RKO (cell line): ENCODE measurements around the gene ZNF584.
A peak's percentile ranks its signal among the peaks of the same experiment; 100 is the strongest.

ENCODE experiments used
- DNase-seq: peaks from one replicate; pipeline ENCODE4 v3.0.0-alpha.2; 2016; ENCODE audit warnings: low spot score

Gene ZNF584

GRCh38 chr19:58385891-58386575, 22.4 kb upstream of the ZNF584 start:
- DNase-seq: no peak

- peak; percentile 100 for DNase-seq
These were observed 21.7 kb upstream of the ZNF584 start, which contains the start of gene RPS5 for GRCh38 chr19:58386576-58387337. RPS5 (plus strand) TSS chr19:58387269; CDS start chr19:58388138, 869 bp downstream.

GRCh38 chr19:58387338-58388174, 20.9 kb upstream of the ZNF584 start:
- peak; percentile 78 for DNase-seq

- DNase-seq: no peak
These were observed 20.3 kb upstream of the ZNF584 start for GRCh38 chr19:58388175-58388526.

- DNase-seq: no peak
These were observed 15.3 kb upstream of the ZNF584 start for GRCh38 chr19:58392945-58393724.

- no peak for DNase-seq
These were observed 14.8 kb upstream of the ZNF584 start for GRCh38 chr19:58393725-58394033.

- no peak for DNase-seq
These were observed 13.6 kb upstream of the ZNF584 start for GRCh38 chr19:58394821-58395219.

GRCh38 chr19:58395220-58395978, 13.1 kb upstream of the ZNF584 start, which contains the start of gene RNF225:
RNF225 (plus strand) TSS chr19:58395656; CDS start chr19:58396090, 434 bp downstream.
- DNase-seq: no peak

- DNase-seq: no peak
These were observed 12.3 kb upstream of the ZNF584 start for GRCh38 chr19:58395979-58396627.

- no peak for DNase-seq
These were observed 11.5 kb upstream of the ZNF584 start for GRCh38 chr19:58396691-58397532.

- no peak for DNase-seq
These were observed 10.9 kb upstream of the ZNF584 start for GRCh38 chr19:58397533-58398037.

GRCh38 chr19:58398087-58398486, 10.4 kb upstream of the ZNF584 start:
- DNase-seq: no peak

GRCh38 chr19:58398545-58398944, 9.9 kb upstream of the ZNF584 start:
- DNase-seq: no peak

GRCh38 chr19:58399903-58400302, 8.5 kb upstream of the ZNF584 start:
- DNase-seq: no peak

GRCh38 chr19:58400316-58400915, 8.0 kb upstream of the ZNF584 start:
- no peak for DNase-seq

GRCh38 chr19:58400916-58401839, 7.3 kb upstream of the ZNF584 start:
- peak; percentile 99 for DNase-seq

GRCh38 chr19:58401840-58402421, 6.5 kb upstream of the ZNF584 start:
- DNase-seq: no peak
